H9 (cell line): Measurements from ENCODE around the gene MED17. TPM values are rescaled to one million over a fixed set of nuclear protein-coding genes. Genes with fewer than 3 reads are reported as not detected.

Experiments used
- DNase-seq: peaks from one replicate; pipeline ENCODE4 v3.0.0-alpha.2; 2017
- H2AFZ ChIP-seq: one replicate; pipeline ENCODE4 v1.6.1; 2013; ENCODE audit warnings: mild to moderate bottlenecking, low read length, control low read depth, moderate library complexity
- H2AK5ac ChIP-seq: 2 replicates; pipeline ENCODE4 v1.6.1; 2013; ENCODE audit warnings: low read length, control low read depth, mixed read lengths; ENCODE audit not compliant: insufficient read length
- H2BK120ac ChIP-seq: one replicate; pipeline ENCODE4 v1.6.1; 2013; ENCODE audit warnings: low read depth, mild to moderate bottlenecking, low read length, control low read depth, inconsistent platforms; ENCODE audit not compliant: poor library complexity, severe bottlenecking
- H2BK12ac ChIP-seq: 2 replicates; pipeline ENCODE4 v1.6.1; 2013; ENCODE audit warnings: low read length, control low read depth, mixed read lengths, low read depth; ENCODE audit not compliant: insufficient read length
- H2BK15ac ChIP-seq: 2 replicates; pipeline ENCODE4 v1.6.1; 2013; ENCODE audit warnings: low read depth, low read length, control low read depth
- H2BK20ac ChIP-seq: one replicate; pipeline ENCODE4 v1.6.1; 2013; ENCODE audit warnings: low read depth, mild to moderate bottlenecking, low read length, control low read depth, inconsistent platforms; ENCODE audit not compliant: poor library complexity, severe bottlenecking
- H2BK5ac ChIP-seq: 2 replicates; pipeline ENCODE4 v1.6.1; 2013; ENCODE audit warnings: low read length, control low read depth, mixed read lengths; ENCODE audit not compliant: insufficient read length
- H3K14ac ChIP-seq: 2 replicates; pipeline ENCODE4 v1.6.1; 2013; ENCODE audit warnings: low read length, control low read depth; ENCODE audit not compliant: insufficient read depth
- H3K18ac ChIP-seq: 2 replicates; pipeline ENCODE4 v1.6.1; 2013; ENCODE audit warnings: low read depth, mild to moderate bottlenecking, mixed read lengths, low read length, control low read depth; ENCODE audit not compliant: insufficient read length
- H3K23ac ChIP-seq: 2 replicates; pipeline ENCODE4 v1.6.1; 2013; ENCODE audit warnings: low read length, control low read depth, mixed read lengths, low read depth; ENCODE audit not compliant: insufficient read length
- H3K23me2 ChIP-seq: 2 replicates; pipeline ENCODE4 v1.6.1; 2013; ENCODE audit warnings: low read depth, mild to moderate bottlenecking, mixed read lengths, low read length, control low read depth; ENCODE audit not compliant: insufficient read length, poor library complexity, severe bottlenecking
- H3K27ac ChIP-seq: 2 replicates; pipeline ENCODE4 v1.5.1; 2013; ENCODE audit warnings: low read length, control low read depth, mixed read lengths, low read depth; ENCODE audit not compliant: insufficient read length
- H3K27me3 ChIP-seq: 2 replicates; pipeline ENCODE4 v1.6.1; 2013; ENCODE audit warnings: low read length, control low read depth, inconsistent platforms; ENCODE audit not compliant: insufficient read depth
- H3K4ac ChIP-seq: 2 replicates; pipeline ENCODE4 v1.6.1; 2013; ENCODE audit warnings: low read depth, mild to moderate bottlenecking, control low read depth, inconsistent platforms, low read length, moderate library complexity
- H3K4me1 ChIP-seq: 2 replicates; pipeline ENCODE4 v1.6.1; 2013; ENCODE audit warnings: low read length, control low read depth, inconsistent platforms; ENCODE audit not compliant: insufficient read depth
- H3K4me2 ChIP-seq: 2 replicates; pipeline ENCODE4 v1.6.1; 2013; ENCODE audit warnings: low read length, control low read depth, mixed read lengths; ENCODE audit not compliant: insufficient read length, insufficient read depth
- H3K56ac ChIP-seq: 2 replicates; pipeline ENCODE4 v1.6.1; 2013; ENCODE audit warnings: low read depth, mild to moderate bottlenecking, mixed read lengths, low read length, control low read depth; ENCODE audit not compliant: insufficient read length
- H3K79me1 ChIP-seq: 2 replicates; pipeline ENCODE4 v1.6.1; 2013; ENCODE audit warnings: low read depth, mild to moderate bottlenecking, moderate library complexity, low read length, control low read depth, inconsistent platforms; ENCODE audit not compliant: insufficient read depth, poor library complexity, severe bottlenecking
- H3K79me2 ChIP-seq: 2 replicates; pipeline ENCODE4 v1.6.1; 2013; ENCODE audit warnings: low read length, control low read depth, inconsistent platforms; ENCODE audit not compliant: insufficient read depth
- H3K9ac ChIP-seq: 2 replicates; pipeline ENCODE4 v1.6.1; 2013; ENCODE audit warnings: low read length, control low read depth, mixed read lengths; ENCODE audit not compliant: insufficient read length; ENCODE audit errors: extremely low read depth
- H3K9me3 ChIP-seq: one replicate; pipeline ENCODE4 v1.6.1; 2013; ENCODE audit warnings: low read depth, low read length, inconsistent platforms; ENCODE audit not compliant: control insufficient read depth
- H3T11ph ChIP-seq: one replicate; pipeline ENCODE4 v1.6.1; 2013; ENCODE audit warnings: mild to moderate bottlenecking, low read length, control low read depth, inconsistent platforms
- H4K20me1 ChIP-seq: one replicate; pipeline ENCODE4 v1.6.1; 2013; ENCODE audit not compliant: control insufficient read depth, insufficient read length, insufficient read depth
- H4K5ac ChIP-seq: 2 replicates; pipeline ENCODE4 v1.6.1; 2013; ENCODE audit warnings: low read depth, mild to moderate bottlenecking, mixed read lengths, low read length, control low read depth; ENCODE audit not compliant: insufficient read length
- H4K8ac ChIP-seq: replicated peaks from 2 replicates; pipeline ENCODE4 v1.6.1; 2013; ENCODE audit warnings: low read length, control low read depth, mixed read lengths, low read depth; ENCODE audit not compliant: insufficient read length
- H4K91ac ChIP-seq: 2 replicates; pipeline ENCODE4 v1.6.1; 2013; ENCODE audit warnings: low read depth, mild to moderate bottlenecking, moderate library complexity, mixed read lengths, low read length, control low read depth; ENCODE audit not compliant: insufficient read length
- H3K27ac Mint-ChIP-seq, 3 experiments: 2 replicates in 2 of 3; 3 replicates in 1 of 3; pipeline ENCODE4 v1.8.0; 2020 to 2021; ENCODE audit warnings: mixed read lengths in 3 of 3, mild to moderate bottlenecking in 1 of 3, moderate library complexity in 1 of 3
- H3K27me3 Mint-ChIP-seq: 2 replicates; pipeline ENCODE4 v1.8.0; 2021; ENCODE audit warnings: low read depth, mild to moderate bottlenecking, moderate library complexity, mixed read lengths
- H3K36me3 Mint-ChIP-seq, 3 experiments: 2 replicates in 2 of 3; 3 replicates in 1 of 3; pipeline ENCODE4 v1.8.0; 2020 to 2021; ENCODE audit warnings: low read depth in 3 of 3, mixed read lengths in 3 of 3; ENCODE audit not compliant: insufficient read depth in 1 of 3
- H3K4me1 Mint-ChIP-seq, 2 experiments: 2 replicates each; pipeline ENCODE4 v1.8.0; 2020; ENCODE audit warnings: mixed read lengths in 2 of 2
- H3K4me3 Mint-ChIP-seq, 2 experiments: 2 replicates in 1 of 2; 3 replicates in 1 of 2; pipeline ENCODE4 v1.8.0; 2020 to 2021; ENCODE audit warnings: mild to moderate bottlenecking in 2 of 2, mixed read lengths in 2 of 2, moderate library complexity in 1 of 2
- H3K9me3 Mint-ChIP-seq, 2 experiments: 2 replicates in 1 of 2; 3 replicates in 1 of 2; pipeline ENCODE4 v1.8.0; 2020; ENCODE audit warnings: mild to moderate bottlenecking in 2 of 2, mixed read lengths in 2 of 2, moderate library complexity in 1 of 2
- WGBS: extraction: QIAGEN DNeasy Blood & Tissue Kit; methylation state at CpG from one replicate; pipeline ENCODE4 v1.1.7; 2013; ENCODE audit warnings: missing lambda C conversion rate, low lambda C conversion rate, mixed read lengths; ENCODE audit not compliant: insufficient read length; ENCODE audit errors: extremely low coverage; 5-methylcytosine and 5-hydroxymethylcytosine counted together
- total RNA-seq: library from RNA; stranded (reverse); gene quantifications from 2 replicates; pipeline ENCODE4 v1.2.1, GENCODE V29; 2021
- TF ChIP-seq, protein P1 (sequence below): fragments of 200-600 bp; sonication (generic); conservative IDR thresholded peaks from 3 replicates; pipeline ENCODE4 v1.8.0; 2021; ENCODE audit warnings: antibody characterized with exemption, mild to moderate bottlenecking

Gene MED17
- total RNA-seq, 1 experiment from 2014 or later: 43.3 TPM

DNA sequence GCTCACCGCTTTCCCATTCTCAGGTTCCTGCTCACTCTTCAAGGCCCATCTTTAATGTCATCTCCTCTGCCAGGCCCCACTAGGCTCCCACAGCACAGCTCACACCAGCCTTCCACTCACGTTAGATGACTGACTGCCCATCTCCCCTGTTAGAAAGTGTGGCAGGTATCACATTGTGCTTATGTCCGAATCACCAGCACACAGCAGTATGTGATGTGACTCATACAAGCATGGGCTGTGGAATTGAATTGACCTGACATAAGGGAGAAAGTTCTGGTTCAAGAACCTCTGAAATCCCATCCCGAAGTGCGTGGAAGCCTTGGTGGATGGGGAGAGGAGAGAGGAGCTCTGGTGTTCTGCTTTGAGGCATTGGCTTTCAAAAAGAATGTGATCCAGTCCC lies 59.8 kb downstream of the MED17 start:
- no CpG with 5 or more reads among the region's 5 CpGs for WGBS
- no peaks in the 10 kb centered on the region for H3K79me2 ChIP-seq
- H4K8ac ChIP-seq: no peak overlapping the region
- no peaks in the 10 kb centered on the region for H3K9me3 ChIP-seq
- H3K4ac ChIP-seq: no peak overlapping the region
- no peak overlapping the region for H3T11ph ChIP-seq
- H4K5ac ChIP-seq: no peak overlapping the region
- Mint-ChIP-seq H3K36me3 (no peaks in the 10 kb centered on the region), H3K4me3 (no peak overlapping the region), H3K9me3 (no peaks in the 10 kb centered on the region), H3K27ac (0 out of 7 replicates have a peak overlapping the region, but pooled peaks of 1 of the 3 experiments have one; percentile 6), H3K4me1 (peaks cover 0 to 7% of the 10 kb centered on the region in 2 experiments; a peak in 2 of 4 replicates), H3K27me3 (no peaks in the 10 kb centered on the region; the same call in 1 of the 2 replicates)
- no peaks in the 10 kb centered on the region for H3K27me3 ChIP-seq
- H3K4me2 ChIP-seq: no peak overlapping the region
- no peak overlapping the region for H4K91ac ChIP-seq
- H3K23me2 ChIP-seq: no peaks in the 10 kb centered on the region
- H3K9ac ChIP-seq: no peak overlapping the region
- no peak overlapping the region for H2AK5ac ChIP-seq
- H2BK15ac ChIP-seq: no peak overlapping the region
- H2BK12ac ChIP-seq: no peak overlapping the region
- H2AFZ ChIP-seq: no peak overlapping the region
- no peak overlapping the region for H2BK20ac ChIP-seq
- no peaks in the 10 kb centered on the region for H4K20me1 ChIP-seq
- H3K56ac ChIP-seq: no peak overlapping the region
- H3K4me1 ChIP-seq: no peaks in the 10 kb centered on the region
- no peaks in the 10 kb centered on the region for H3K79me1 ChIP-seq
- no peak overlapping the region for H3K14ac ChIP-seq
- no peak overlapping the region for H3K23ac ChIP-seq
- no peak overlapping the region for H3K27ac ChIP-seq
- no peak overlapping the region for H2BK5ac ChIP-seq
- H3K18ac ChIP-seq: no peak overlapping the region
- no peak overlapping the region for H2BK120ac ChIP-seq
- DNase-seq: peak; percentile 12
- TF ChIP-seq, protein P1, sequence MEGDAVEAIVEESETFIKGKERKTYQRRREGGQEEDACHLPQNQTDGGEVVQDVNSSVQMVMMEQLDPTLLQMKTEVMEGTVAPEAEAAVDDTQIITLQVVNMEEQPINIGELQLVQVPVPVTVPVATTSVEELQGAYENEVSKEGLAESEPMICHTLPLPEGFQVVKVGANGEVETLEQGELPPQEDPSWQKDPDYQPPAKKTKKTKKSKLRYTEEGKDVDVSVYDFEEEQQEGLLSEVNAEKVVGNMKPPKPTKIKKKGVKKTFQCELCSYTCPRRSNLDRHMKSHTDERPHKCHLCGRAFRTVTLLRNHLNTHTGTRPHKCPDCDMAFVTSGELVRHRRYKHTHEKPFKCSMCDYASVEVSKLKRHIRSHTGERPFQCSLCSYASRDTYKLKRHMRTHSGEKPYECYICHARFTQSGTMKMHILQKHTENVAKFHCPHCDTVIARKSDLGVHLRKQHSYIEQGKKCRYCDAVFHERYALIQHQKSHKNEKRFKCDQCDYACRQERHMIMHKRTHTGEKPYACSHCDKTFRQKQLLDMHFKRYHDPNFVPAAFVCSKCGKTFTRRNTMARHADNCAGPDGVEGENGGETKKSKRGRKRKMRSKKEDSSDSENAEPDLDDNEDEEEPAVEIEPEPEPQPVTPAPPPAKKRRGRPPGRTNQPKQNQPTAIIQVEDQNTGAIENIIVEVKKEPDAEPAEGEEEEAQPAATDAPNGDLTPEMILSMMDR: no peak
